ENCODE results near the gene BNIP1.
"Not testable (repeated sequence)": the region's sequence is repeated elsewhere in the genome, so short reads cannot be mapped to it uniquely, and the experiment has no call there.

BNIP1 gene, protein sequence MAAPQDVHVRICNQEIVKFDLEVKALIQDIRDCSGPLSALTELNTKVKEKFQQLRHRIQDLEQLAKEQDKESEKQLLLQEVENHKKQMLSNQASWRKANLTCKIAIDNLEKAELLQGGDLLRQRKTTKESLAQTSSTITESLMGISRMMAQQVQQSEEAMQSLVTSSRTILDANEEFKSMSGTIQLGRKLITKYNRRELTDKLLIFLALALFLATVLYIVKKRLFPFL

DNA sequence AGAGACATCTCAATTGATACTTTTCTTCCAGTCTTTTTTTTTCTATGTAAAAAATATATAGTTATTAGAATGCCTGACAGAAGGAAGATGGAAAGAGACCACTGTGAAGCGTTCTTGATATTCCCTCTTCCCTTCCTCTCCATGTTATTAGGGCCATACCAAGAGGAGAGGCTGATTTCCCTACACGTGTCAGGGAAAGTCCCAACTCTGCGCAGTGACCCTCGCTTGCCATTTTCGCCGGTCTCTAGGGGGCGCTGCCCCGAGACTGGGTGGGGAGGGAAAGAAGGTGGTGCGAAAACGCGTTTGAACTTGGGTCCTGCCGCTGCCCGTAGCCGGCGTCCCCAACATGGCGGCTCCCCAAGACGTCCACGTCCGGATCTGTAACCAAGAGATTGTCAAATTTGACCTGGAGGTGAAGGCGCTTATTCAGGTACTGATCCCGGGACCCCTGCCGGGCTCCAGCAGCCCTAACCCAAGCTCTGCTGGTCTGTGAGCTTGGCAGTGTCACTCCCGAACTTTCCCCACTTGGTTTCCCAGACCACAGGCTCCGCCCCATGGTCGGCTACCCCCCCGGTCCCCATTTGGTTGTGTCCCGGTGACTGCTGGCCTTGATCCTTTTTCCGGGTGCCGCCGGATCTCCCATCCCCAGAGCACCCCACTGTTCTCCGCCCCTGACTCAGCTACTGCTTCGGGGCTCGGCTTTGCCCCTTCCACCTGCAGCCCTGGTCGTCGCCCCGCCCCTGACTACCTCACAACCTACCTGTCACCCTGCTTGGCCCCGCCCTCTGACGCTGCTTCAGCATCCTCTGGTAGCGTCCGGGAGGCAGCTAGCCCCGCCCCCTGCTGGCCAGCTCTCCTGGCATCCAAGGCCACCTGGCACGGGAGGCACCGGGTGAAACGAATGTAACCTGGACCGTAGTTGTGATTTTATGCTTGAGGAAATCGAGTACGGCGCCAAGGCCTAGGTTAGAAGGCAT, at the start of gene BNIP1:
Gene BNIP1 (plus strand): TSS at position 332 of the 977 bp plus-strand sequence. CDS start 15 bp downstream, at position 347.
- DNase-seq (ENCODE audit: low read depth) = peak; percentile 93

DNA sequence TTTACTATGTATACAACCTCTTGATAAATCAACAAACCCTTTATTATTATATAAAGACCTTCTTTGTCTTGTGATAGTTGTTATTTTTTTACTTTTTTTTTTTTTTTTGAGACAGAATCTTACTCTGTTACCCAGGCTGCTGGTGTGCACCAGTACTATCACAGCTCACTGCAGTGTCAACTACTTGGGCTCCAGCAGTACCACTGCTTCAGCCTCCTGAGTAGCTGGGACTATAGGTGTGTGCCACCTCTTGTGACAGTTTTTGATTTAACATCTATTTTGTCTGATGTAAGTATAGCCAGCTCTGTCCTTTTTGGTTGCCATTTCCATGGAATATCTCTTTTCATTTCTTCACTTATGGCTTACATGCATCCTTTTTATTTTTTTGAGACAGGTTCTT, 45.5 kb upstream of the BNIP1 start:
- DNase-seq (ENCODE audit: low read depth) = no peak

DNA sequence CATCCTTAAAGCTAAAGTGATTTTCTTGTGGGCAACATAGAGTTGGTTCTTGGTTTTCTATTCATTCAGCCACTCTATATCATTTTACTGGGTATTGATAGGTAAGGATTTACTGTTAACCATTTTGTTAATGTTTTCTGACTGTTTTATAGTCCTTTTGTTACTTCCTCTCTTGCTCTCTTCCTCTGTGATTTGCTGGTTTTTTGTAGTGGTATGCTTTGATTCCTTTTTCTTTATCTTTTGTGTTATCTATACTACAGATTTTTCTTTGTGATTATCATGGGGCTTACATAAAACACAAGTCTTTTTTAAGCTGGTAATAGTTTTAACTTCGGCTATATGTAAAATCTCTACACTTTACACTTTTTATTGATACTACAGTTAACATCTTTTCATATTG, 44.9 kb upstream of the BNIP1 start:
- no peak for DNase-seq (ENCODE audit: low read depth)

DNA sequence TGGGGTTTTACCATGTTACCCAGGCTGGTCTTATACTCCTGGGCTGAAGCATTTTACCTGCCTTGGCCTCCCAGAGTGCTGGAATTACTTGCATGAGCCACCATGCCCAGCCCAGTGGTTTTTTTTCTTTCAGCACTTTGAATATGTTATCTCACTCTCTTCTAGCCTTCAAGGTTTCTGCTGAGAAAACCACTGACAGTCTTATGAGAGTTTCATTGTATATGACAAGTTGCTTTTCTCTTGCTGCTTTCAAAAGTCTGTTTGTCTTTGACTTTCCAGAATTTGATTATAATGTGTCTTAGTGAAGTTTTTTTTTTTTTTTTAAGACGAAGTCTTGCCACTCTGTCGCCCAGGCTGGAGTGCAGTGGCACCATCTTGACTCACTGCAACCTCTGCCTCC, 43.1 kb upstream of the BNIP1 start:
- DNase-seq (ENCODE audit: low read depth) = no peak

DNA sequence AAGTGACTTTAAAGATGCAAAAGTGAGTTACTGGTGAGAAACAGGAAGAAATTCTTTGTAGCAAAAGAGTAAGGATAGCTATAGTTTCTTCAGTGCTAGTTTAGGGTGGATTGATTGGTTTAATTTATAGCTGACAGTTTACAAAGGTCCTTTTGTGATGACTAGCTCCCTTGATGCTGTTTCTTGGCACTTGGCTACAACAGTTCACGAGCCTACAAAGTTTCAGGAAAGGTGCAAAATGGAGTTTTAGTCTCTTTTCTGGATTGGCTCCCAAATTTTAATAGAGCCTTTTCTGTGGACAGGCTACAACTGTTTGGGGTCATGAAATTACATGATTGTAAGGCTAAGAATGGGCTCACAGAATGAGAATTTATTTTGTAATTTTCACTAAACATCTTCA, 40.9 kb upstream of the BNIP1 start:
- no peak for DNase-seq (ENCODE audit: low read depth)

DNA sequence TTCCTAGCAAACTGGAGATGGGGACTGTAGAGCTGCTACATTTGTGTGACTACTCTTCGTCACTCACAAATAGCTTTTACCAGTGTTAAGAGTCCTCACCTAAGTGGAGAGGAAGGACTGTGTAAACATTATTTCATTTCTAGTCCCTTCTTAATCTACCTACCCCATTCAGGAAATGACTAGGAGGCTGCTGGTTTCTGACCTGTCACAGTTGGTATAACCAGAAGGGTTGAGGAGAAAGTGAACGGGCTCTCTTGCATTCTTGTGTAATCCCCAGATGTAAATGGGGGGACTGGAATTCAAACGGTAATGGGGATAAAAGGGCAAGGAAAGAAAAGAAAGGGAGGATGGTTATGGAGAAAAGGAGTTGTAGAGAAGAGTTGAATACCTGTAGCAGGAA, 35.4 kb upstream of the BNIP1 start:
- no peak for DNase-seq (ENCODE audit: low read depth)

DNA sequence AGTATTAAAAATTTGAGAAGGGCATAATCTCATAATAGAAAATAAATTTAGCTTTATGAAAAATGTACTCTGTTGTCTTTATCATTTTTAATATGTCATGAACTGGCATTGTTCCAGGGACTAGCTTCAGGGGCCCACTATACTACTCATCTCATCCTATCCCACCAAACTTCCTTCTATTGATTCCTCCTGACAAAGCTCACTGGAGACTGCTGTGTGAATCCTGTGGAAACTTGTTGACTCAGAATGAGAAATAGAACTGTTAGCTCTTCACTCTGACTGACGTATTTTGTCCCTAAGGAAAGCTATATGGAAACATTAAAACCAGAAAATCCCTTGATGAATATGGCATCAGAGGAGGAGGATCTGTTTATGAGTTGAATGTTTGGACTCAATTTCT, 29.8 kb upstream of the BNIP1 start:
- DNase-seq (ENCODE audit: low read depth) = no peak

DNA sequence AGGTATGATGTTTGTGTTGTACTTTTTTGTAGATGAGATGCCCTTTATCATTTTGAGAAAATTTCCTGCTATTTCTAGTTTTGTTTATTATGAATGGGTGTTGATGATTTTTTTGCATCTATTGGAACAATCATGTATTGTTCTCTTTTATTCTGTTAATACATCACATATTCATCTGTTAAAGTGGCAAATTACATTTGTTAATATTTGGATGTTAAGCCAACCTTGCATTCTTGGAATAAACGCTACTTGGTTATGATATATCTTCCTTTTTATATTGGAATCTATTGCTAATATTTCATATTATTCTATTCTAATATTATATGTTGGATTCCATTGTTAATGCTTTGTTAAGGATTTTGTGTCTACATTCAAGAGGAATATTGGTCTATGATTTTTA, 24.6 kb upstream of the BNIP1 start:
- DNase-seq (ENCODE audit: low read depth) = no peak

DNA sequence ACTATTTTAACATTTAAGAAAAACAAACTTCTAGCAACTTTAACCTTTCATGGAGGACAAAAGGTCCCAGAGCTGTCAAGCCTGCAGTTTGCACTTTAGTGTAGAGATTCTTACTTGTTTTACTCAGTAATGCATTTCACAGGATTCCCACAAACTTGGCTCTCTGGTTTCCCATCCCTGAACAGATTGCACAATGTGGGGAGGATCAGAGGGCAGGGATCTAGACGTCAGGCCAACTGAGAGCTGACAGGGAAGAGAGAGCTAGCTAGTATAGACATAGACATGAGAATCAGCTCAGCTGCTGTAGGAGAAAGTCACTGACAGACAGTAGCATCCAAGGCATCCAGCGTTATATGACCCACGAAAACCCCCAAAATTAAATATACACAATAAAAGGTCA, 20.9 kb upstream of the BNIP1 start:
- DNase-seq (ENCODE audit: low read depth) = no peak

DNA sequence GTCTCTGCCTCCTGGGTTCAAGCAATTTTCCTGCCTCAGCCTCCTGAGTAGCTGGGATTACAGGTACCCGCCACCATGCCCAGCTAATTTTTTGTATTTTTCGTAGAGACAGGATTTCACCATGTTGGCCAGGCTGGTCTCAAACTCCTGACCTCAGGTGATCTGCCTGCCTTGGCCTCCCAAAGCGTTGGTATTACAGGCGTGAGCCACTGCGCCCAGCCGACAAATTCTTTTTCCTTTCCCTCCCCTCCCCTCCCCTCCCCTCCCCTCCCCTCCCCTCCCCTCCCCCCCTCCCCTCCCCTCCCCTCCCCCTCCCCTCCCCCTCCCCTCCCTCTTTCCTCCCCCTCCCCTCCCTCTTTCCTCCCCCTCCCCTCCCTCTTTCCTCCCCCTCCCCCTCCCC, 12.2 kb upstream of the BNIP1 start:
- not testable (repeated sequence) for DNase-seq (ENCODE audit: low read depth)

DNA sequence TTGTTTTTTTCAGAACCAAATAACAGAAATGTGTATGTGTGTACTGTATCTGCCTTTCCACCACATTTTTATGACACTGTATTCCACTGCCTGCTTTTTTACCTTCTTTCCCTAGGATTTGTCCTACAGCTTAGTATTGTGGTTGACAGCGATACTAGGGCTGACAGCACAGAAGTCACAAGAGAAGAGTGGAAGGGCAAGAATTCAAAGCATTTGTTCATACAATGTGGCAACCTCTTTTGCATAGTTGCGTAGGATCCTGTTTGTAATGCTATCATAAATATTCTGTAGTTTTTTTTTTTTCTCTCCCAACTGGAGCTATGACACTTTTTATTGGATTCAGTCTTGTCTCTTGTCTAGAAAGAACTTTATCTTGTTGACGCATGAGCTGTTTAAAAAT, 5.6 kb upstream of the BNIP1 start:
- no peak for DNase-seq (ENCODE audit: low read depth)

DNA sequence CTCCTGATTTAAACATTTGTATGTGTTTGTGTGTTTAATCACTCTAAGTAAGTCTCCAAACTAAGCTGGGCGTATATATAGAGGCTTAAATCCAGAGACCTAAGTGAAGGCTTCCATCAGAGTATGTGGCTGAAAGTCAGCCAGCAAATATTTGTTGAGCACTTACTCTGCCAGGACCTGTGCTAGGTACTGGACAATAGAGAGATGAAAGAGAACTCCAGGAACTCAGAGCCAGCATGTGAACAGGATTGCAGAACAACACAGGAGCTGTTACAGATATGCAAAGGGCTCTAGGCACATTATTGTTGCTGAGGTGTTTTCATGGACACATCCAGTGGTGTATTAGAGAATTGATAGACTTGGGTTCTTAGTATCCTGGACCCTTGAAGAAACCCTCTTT, 4.7 kb upstream of the BNIP1 start:
- DNase-seq (ENCODE audit: low read depth) = no peak

DNA sequence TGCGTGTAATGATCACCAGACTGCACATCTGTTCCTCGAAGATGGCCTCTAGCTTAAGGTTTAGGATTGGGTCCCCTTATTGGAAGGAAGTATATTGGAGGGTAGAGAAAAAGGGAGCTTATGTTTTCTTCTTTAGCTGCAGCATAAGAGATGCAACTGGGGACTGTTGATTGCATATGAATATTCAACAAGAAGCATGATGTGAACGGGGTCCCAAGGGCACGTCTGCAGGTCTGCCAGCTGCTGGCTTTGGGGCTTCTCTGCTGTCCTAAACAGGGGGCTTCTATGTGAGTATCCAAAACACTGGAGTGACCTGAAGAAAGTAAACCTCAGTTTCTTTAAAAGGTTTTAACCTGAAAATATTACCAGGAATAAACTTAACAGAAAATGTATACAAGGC, 3.6 kb upstream of the BNIP1 start:
- no peak for DNase-seq (ENCODE audit: low read depth)

DNA sequence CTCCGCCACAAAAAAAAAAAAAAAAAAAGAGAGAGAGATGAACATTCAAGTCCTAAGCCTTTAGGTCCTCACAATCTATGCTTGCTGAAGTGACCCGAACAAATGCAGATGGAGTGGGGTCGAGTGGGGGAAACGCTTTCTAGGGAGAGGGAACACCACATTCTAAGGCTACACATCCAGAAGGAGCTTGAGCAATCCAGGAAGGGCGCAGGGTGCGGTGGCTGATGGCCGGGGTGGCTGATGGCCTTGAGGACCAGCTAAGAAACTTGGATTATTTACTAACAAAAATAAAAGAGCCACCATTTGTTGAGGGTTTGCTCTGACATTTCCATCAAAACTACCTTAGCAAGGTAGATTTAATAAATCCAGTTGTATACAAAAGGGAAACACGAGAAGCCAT, 764 bp upstream of the BNIP1 start:
- no peak for DNase-seq (ENCODE audit: low read depth)

DNA sequence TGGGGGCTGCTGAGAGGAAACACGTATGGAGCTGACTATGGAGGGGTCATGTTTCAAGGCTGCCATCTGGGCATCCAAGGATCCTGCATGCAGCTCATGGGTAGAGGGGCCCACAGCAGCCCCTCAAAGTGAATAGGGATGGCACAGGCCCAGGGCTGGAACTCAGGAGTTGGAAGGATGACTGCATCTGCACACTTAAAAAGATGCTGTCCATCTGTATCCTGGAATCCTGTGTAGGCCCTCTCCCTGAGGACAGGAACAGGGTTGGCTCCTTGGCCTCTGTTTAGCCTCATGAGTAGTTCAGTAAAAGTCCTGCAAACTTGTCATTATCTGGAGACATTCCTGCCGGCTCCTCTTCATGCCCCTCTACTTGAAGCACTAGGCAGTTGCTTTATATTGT, 4.0 kb downstream of the BNIP1 start:
- no peak for DNase-seq (ENCODE audit: low read depth)

DNA sequence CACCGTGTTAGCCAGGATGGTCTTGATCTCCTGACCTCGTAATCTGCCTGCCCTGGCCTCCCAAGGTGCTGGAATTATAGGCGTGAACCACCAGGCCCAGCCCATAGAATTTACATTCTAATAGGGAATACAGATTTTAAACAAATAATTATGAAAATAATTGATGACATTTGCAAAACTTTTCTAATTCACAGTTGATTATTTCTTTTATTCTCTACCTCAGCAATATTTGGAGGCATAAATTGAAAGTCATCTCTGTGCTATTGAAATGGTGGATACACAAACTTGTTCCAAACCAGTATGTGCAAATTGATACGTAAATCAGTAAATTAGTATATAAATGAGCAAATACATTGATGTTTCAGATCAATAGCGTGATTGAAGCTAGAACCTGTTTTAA, 8.2 kb downstream of the BNIP1 start:
- DNase-seq (ENCODE audit: low read depth) = no peak

DNA sequence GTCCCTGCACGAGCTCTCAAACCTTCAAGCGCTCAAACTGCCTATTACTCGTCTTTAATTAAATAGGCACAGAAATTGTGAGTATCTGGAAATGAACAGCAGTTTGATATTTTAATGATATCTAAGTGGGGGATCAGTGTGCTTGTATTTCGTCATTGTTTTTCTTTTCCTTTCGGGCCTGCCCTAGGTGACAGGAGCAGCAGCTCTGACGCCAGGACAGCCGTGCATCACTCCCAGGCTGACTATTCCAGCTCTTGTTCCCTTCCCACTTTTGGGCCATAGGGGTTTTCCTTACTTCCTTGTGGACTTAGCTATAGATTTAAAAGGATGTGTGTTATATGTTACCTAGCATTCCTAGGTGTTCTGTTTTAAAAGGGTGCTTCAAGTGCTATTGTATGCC, 9.5 kb downstream of the BNIP1 start:
- no peak for DNase-seq (ENCODE audit: low read depth)

DNA sequence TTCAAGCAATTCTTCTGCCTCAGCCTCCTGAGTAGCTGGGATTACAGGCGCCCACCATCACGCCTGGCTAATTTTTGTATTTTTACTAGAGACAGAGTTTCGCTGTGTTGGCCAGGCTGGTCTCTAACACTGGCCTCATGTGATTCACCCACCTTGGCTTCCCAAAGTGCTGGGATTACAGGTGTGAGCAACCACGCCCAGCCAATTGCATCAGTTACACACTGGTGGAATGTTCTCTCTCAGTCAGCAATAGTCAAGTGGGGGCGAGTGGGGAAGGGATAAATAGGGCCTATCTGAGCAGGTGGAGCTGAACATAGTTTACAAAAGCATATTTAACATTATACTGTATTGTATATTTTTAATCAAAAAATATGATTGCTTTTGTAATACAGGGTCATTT, 10.3 kb downstream of the BNIP1 start:
- not testable (repeated sequence) for DNase-seq (ENCODE audit: low read depth)

DNA sequence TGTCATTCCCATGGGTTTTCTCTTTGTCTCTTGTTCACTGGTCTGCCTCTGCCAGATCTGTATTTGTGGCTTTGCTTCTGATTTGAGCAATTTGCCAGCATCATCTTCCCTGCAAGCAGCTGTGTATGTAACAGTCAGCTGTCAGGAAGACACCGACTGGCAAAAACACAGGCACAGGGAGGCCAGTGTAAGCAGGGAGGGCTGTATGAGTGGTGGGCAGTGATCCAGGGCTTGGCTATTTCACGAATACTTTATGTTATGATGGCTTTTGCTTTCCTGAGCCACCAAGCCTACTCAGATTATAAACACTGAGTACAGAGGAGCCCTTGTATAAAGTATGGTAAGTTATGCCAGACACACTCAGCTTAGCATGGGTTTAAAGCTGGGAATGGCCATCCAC, 11.6 kb downstream of the BNIP1 start:
- no peak for DNase-seq (ENCODE audit: low read depth)

DNA sequence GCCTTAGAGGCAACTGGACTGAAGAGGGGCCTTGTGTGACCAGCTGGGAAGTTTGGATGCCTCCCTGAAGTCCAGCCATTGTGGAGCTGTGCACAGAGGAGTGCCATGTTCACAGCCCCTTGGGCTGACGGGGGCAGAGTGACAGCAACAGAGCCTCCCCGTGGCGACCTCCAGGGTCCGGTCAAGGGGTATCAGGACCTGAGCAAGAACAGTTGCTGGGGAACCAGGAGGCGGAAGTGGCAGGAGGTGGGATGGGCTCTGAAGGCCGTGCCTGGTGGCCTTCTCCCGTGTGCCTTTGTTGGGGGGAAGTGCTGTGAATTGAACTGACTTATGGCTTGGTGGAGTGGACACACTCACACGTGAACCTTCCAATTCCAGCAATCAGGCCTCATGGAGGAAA, 14.0 kb downstream of the BNIP1 start:
- DNase-seq (ENCODE audit: low read depth) = no peak

DNA sequence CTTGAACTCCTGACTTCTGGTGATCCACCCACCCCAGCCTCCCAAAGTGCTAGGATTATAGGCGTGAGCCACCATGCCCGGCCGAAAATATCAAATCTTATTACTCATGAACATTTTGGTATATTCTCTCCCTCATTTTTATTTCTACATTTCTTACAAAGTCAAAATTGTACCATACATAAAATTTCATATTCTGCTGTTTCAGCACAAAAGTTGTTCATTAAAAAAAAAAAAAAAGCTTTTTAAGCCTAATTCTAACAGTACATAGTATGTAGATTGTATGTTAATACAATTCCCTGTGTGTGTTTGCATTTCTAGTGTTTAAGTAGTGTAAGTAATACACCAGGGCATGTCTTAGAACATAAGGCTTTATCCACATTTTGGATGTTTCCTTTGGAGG, 14.9 kb downstream of the BNIP1 start:
- DNase-seq (ENCODE audit: low read depth) = no peak

DNA sequence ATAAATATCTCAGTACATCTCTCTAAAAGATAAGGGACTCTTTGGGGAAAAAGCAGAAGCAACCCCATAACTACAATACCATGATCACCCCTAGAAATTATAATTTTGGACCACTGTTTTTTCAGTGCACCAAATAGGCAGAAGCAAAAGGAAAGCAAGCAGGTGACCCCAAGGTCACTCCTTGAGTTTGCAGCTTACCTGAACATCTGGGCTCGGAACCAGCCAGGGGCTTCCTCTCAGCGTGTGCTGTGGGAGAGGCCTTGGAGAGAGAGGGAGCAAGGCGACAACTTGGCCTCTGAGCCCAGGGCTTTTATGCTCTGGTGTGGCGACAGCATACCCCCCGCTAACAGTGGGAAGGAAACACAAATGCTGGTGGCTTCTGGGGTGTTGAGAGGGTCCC, 16.8 kb downstream of the BNIP1 start:
- DNase-seq (ENCODE audit: low read depth) = no peak

DNA sequence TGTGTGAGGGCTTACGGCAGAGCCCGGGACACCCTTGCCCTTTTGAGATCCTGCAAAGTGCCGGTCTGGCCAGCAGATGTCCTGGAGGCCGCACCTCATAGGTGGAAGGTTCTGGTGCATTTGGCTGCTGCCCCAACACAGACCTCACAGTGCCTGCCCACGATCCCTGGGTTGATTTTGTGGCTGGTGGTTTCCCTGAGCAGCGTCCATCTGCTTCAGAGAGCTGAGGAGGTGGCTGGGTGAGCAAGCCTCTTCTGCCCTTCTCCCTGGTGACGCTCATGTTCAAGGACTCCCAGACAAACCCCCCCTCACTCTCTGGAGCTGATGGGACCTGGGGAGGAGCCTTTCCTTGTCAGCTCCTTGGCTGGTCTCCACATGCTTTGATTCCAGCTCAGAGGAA, 18.9 kb downstream of the BNIP1 start:
- DNase-seq (ENCODE audit: low read depth) = no peak

Measured in T-helper 22 cell (primary cell).